Measurements from ENCODE around the gene BCKDHA. TPM values are rescaled to one million over a fixed set of nuclear protein-coding genes. Genes with fewer than 3 reads are reported as not detected.
A peak's percentile ranks its signal among the peaks of the same experiment; 100 is the strongest.

The BCKDHA gene
- total RNA-seq, 1 donor from 2014 or later: 51.0 TPM

DNA sequence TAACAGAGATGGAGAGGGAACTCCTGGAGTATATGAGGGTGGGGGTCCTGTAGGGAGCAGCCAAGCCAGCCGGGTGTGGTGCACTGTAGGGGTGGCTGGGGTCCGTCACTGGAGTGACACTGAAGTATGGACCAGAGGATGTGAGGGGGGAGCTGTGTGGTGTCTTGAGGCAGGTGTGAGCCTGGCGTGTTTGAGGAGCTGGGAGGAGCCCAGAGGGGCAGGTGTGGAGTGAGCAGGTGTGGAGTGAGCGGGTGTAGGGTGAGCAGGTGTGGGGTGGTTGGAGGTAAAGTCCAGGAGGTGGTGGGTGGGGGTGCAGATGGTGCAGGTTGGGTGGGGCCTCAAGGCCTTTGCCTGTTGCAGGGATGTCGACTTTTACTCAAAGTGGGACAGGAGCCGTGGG is 23.7 kb downstream of the BCKDHA start:
- Histone ChIP-seq H3K27ac (replicated peaks) (peak overlapping the region; percentile 53), H3K4me1 (peaks cover 46% of the 10 kb centered on the region), H3K9me3 (replicated peaks) (no peaks in the 10 kb centered on the region), H3K4me3 (no peak overlapping the region), H3K27me3 (ENCODE audit: low read depth) (no peaks in the 10 kb centered on the region), H3K36me3 (peaks cover 87% of the 10 kb centered on the region)
- no peak for DNase-seq
- no peak for TF ChIP-seq CTCF (IDR thresholded peaks at IDR 0.05; ENCODE audit: borderline replicate concordance)
- intact Hi-C loops (cut with micrococcal nuclease): no loop called here

GRCh38 chr19:41421973-41422372 is 24.4 kb downstream of the BCKDHA start:
- no peak overlapping the region for H3K4me3 ChIP-seq
- no peak for TF ChIP-seq CTCF (IDR thresholded peaks at IDR 0.05; ENCODE audit: borderline replicate concordance)
- intact Hi-C loops (cut with micrococcal nuclease): no loop called here
- peaks cover 50% of the 10 kb centered on the region for H3K4me1 ChIP-seq
- no peaks in the 10 kb centered on the region for H3K9me3 ChIP-seq (replicated peaks)
- peaks cover 80% of the 10 kb centered on the region for H3K36me3 ChIP-seq
- DNase-seq: no peak
- peak overlapping the region; percentile 67 for H3K27ac ChIP-seq (replicated peaks)
- no peaks in the 10 kb centered on the region for H3K27me3 ChIP-seq (ENCODE audit: low read depth)

- no peak for TF ChIP-seq CTCF (IDR thresholded peaks at IDR 0.05; ENCODE audit: borderline replicate concordance)
- Histone ChIP-seq H3K36me3 (peaks cover 75% of the 10 kb centered on the region), H3K9me3 (replicated peaks) (no peaks in the 10 kb centered on the region), H3K4me1 (peaks cover 54% of the 10 kb centered on the region), H3K27me3 (ENCODE audit: low read depth) (no peaks in the 10 kb centered on the region), H3K4me3 (no peak overlapping the region), H3K27ac (replicated peaks) (peak overlapping the region; percentile 67)
- intact Hi-C loops (cut with micrococcal nuclease): no loop called here
- peak; percentile 41 for DNase-seq
Observed at GRCh38 chr19:41422456-41422855, 24.8 kb downstream of the BCKDHA start.

- Histone ChIP-seq H3K27me3 (ENCODE audit: low read depth) (no peaks in the 10 kb centered on the region), H3K27ac (replicated peaks) (peak overlapping the region; percentile 67), H3K36me3 (peaks cover 70% of the 10 kb centered on the region), H3K4me3 (no peak overlapping the region), H3K4me1 (peaks cover 59% of the 10 kb centered on the region), H3K9me3 (replicated peaks) (no peaks in the 10 kb centered on the region)
- no peak for DNase-seq
- no peak for TF ChIP-seq CTCF (IDR thresholded peaks at IDR 0.05; ENCODE audit: borderline replicate concordance)
- intact Hi-C loops (cut with micrococcal nuclease): no loop called here
Observed at GRCh38 chr19:41422955-41423354, 25.3 kb downstream of the BCKDHA start.

- H3K9me3 ChIP-seq (replicated peaks): no peaks in the 10 kb centered on the region
- peak overlapping the region; percentile 93 for H3K27ac ChIP-seq (replicated peaks)
- no peak for TF ChIP-seq CTCF (IDR thresholded peaks at IDR 0.05; ENCODE audit: borderline replicate concordance)
- peak overlapping the region; percentile 74 for H3K4me3 ChIP-seq
- H3K27me3 ChIP-seq (ENCODE audit: low read depth): no peaks in the 10 kb centered on the region
- no peak for DNase-seq
- peaks cover 73% of the 10 kb centered on the region for H3K4me1 ChIP-seq
- intact Hi-C loops (cut with micrococcal nuclease): no loop called here
- H3K36me3 ChIP-seq: peaks cover 55% of the 10 kb centered on the region
Observed at GRCh38 chr19:41424335-41425173, 26.9 kb downstream of the BCKDHA start.
